K562 (cell line): ENCODE measurements around the gene PCBP2. TPM values are rescaled to one million over a fixed set of nuclear protein-coding genes. Genes with fewer than 3 reads are reported as not detected.

Source experiments
- ATAC-seq: fragments of 200-7000 bp; cut with Tn5 transposase; 3 replicates; pipeline ENCODE4 v1.9.1; 2020; ENCODE audit warnings: moderate library complexity
- BruUV-seq: library from RNA; stranded (reverse); fragments of 400-500 nt; replicated peaks from 2 replicates; lab custom pipeline; 2021; lab: Mats Ljungman, UMichigan
- CTCF ChIA-PET: fragments of 300-600 bp; formaldehyde crosslinking; extraction: SDS; loops from one replicate; lab custom pipeline; 2021; ENCODE audit warnings: low intra/inter-chr PET ratio; lab: Yijun Ruan, JAX
- POLR2A ChIA-PET: fragments of 300-600, 350-650 bp; sonication (Branson Sonifier 250); formaldehyde crosslinking; extraction: SDS; loops from one replicate; lab custom pipeline; 2021; ENCODE audit warnings: antibody characterized with exemption, inconsistent platforms; lab: Yijun Ruan, JAX
- DNase-seq, 4 experiments: peaks; one replicate each; pipeline versions ENCODE4 v3.0.0 to v3.0.0-alpha.2; 2011 to 2018; ENCODE audit warnings: low spot score in 3 of 4, mixed read lengths in 3 of 4; ENCODE audit errors: extremely low read depth in 1 of 4
- FAIRE-seq: peaks from 2 replicates; lab custom pipeline; 2011; peaks lifted over from hg19 to GRCh38; lab: Jason Lieb, UNC
- H2AFZ ChIP-seq: 2 replicates; pipeline ENCODE4 v1.6.0; 2011; ENCODE audit warnings: low read depth, low read length, control low read depth, inconsistent platforms
- H3K27ac ChIP-seq: fragments of 200-600 bp; 3 replicates; pipeline ENCODE4 v1.8.0; 2011; ENCODE audit warnings: low read depth, mild to moderate bottlenecking, control low read depth, inconsistent platforms, low read length, moderate library complexity, mixed read lengths; ENCODE audit errors: extremely low read depth
- H3K27me3 ChIP-seq, 2 experiments: fragments of 300-600 bp in 1 of 2; 2 replicates in 1 of 2; 3 replicates in 1 of 2; pipeline versions ENCODE4 v1.6.0 to v1.8.0; 2011; ENCODE audit warnings: inconsistent platforms in 2 of 2, low read length in 2 of 2, mild to moderate bottlenecking in 1 of 2, mixed read lengths in 1 of 2, moderate library complexity in 1 of 2; ENCODE audit not compliant: control insufficient read depth in 2 of 2, insufficient read depth in 2 of 2
- H3K36me3 ChIP-seq: fragments of 300-600 bp; 3 replicates; pipeline ENCODE4 v1.8.0; 2011; ENCODE audit warnings: mild to moderate bottlenecking, low read length, inconsistent platforms; ENCODE audit not compliant: control insufficient read depth, insufficient read depth
- H3K4me1 ChIP-seq, 2 experiments: fragments of 200-600 bp in 1 of 2; replicated peaks in 1 of 2; 2 replicates in 1 of 2; 3 replicates in 1 of 2; pipeline versions ENCODE4 v1.5.1 to v1.8.0; 2011; ENCODE audit warnings: inconsistent platforms in 2 of 2, low read length in 2 of 2, mild to moderate bottlenecking in 1 of 2, mixed read lengths in 1 of 2, moderate library complexity in 1 of 2; ENCODE audit not compliant: control insufficient read depth in 2 of 2, insufficient read depth in 2 of 2
- H3K4me2 ChIP-seq: 2 replicates; pipeline ENCODE4 v1.6.1; 2011; ENCODE audit warnings: low read length, control low read depth, inconsistent platforms, mixed read lengths; ENCODE audit not compliant: insufficient read depth
- H3K4me3 ChIP-seq: fragments of 200-600 bp; sonication (generic), shearing (Covaris generic); 2 replicates; pipeline ENCODE4 v1.5.1; 2016; ENCODE audit warnings: control low read depth, inconsistent platforms
- H3K79me2 ChIP-seq: fragments of 200-600 bp; 3 replicates; pipeline ENCODE4 v1.8.0; 2011; ENCODE audit warnings: low read length, inconsistent platforms; ENCODE audit not compliant: control insufficient read depth, insufficient read depth
- H3K9ac ChIP-seq, 2 experiments: 2 replicates each; pipeline versions ENCODE4 v1.6.0 to v1.6.1; 2011; ENCODE audit warnings: low read depth in 2 of 2, low read length in 2 of 2, control low read depth in 1 of 2, inconsistent platforms in 1 of 2, mild to moderate bottlenecking in 1 of 2, mixed read lengths in 1 of 2; ENCODE audit not compliant: insufficient read depth in 1 of 2
- H3K9me1 ChIP-seq: one replicate; pipeline ENCODE4 v1.6.0; 2011; ENCODE audit warnings: inconsistent platforms, mild to moderate bottlenecking, low read length, moderate library complexity; ENCODE audit not compliant: control insufficient read depth, insufficient read depth
- H3K9me3 ChIP-seq: replicated peaks from 2 replicates; pipeline ENCODE4 v1.5.1; 2011; ENCODE audit warnings: low read depth, low read length, inconsistent platforms; ENCODE audit not compliant: control insufficient read depth, insufficient read depth
- H4K20me1 ChIP-seq: replicated peaks from 2 replicates; pipeline ENCODE4 v1.6.1; 2011; ENCODE audit warnings: low read length, inconsistent platforms, mixed read lengths; ENCODE audit not compliant: control insufficient read depth, insufficient read depth
- CGGBP1 ChIP-seq: fragments of 250-450 bp; sonication (Bioruptor Pico); IDR thresholded peaks from 2 replicates; pipeline ENCODE4 v1.9.0; 2021; ENCODE audit warnings: mild to moderate bottlenecking
- JUN ChIP-seq, 2 experiments: sonication (generic) in 1 of 2; formaldehyde crosslinking in 1 of 2; IDR thresholded peaks; 2 replicates each; pipeline versions ENCODE4 v1.6.1 to v1.8.0; 2012 to 2022; ENCODE audit warnings: borderline replicate concordance in 2 of 2, mild to moderate bottlenecking in 2 of 2, improper control_type of control experiment in 1 of 2, low read depth in 1 of 2, low read length in 1 of 2, missing genetic modification reagents in 1 of 2
- ZNF143 ChIP-seq: sonication (generic); formaldehyde crosslinking; IDR thresholded peaks from 2 replicates; pipeline ENCODE4 v1.9.0; 2022; ENCODE audit warnings: mild to moderate bottlenecking, missing genetic modification reagents
- WGBS: fragments of 100-300 bp; shearing (Covaris generic); methylation state at CpG from one replicate; pipeline ENCODE4 v1.1.6; 2016; ENCODE audit warnings: low coverage, mixed read lengths; ENCODE audit not compliant: insufficient coverage; ENCODE audit errors: missing lambda C conversion rate; 5-methylcytosine and 5-hydroxymethylcytosine counted together
- in situ Hi-C: fragments of 300-500 bp; cut with MboI; formaldehyde crosslinking; loops from 4 replicates; pipeline ENCODE4 v1.15.0; 2018; ENCODE audit warnings: inconsistent platforms, mixed read lengths
- intact Hi-C: fragments of 100-400 bp; cut with micrococcal nuclease; formaldehyde crosslinking; loops from 2 replicates; pipeline ENCODE4 v1.14.2; 2022
- polyA plus RNA-seq, 8 experiments: library from polyadenylated mRNA; depleted of rRNA in 4 of 8; stranded (reverse) in 5 of 8; unstranded in 3 of 8; fragments of >200 nt; fragmentation: Nextera tagmentation in 2 of 8; fragmentation: Illumina TruSeq in 1 of 8; extraction: Ambion mirVana in 2 of 8; extraction: Trizol in 1 of 8; gene quantifications; 2 replicates each; pipeline versions ENCODE4 v1.2.1 to v1.2.3, GENCODE V29; 2011 to 2014; ENCODE audit warnings: inconsistent platforms in 1 of 8, missing spikeins in 1 of 8
- total RNA-seq, 7 experiments: library from RNA; depleted of rRNA in 6 of 7; stranded (reverse); fragments of >200 nt in 6 of 7; fragmentation: Illumina TruSeq in 2 of 7; extraction: Trizol in 2 of 7; gene quantifications; 2 replicates each; pipeline versions ENCODE4 v1.2.1 to v1.2.3, GENCODE V29; 2011 to 2021; ENCODE audit warnings: low replicate concordance in 1 of 7

The PCBP2 gene
- total and polyA plus RNA-seq, 9 of the 15 experiments (the other 6 are each of a cell fraction or from before 2014, with no cell fraction given) = 137 to 831 (median 328) TPM

- H3K9me1 ChIP-seq = no peaks in the 10 kb centered on the region
- BruUV-seq = no TSS peak
- TF ChIP-seq JUN (IDR thresholded peaks at IDR 0.05; ENCODE audit: borderline replicate concordance, low read depth, low read length) (no peak), JUN (CRISPR knock-in tag; IDR thresholded peaks at IDR 0.05; ENCODE audit: borderline replicate concordance) (0 out of 2 replicates have a peak, but pooled peaks have one; percentile 35), ZNF143 (CRISPR knock-in tag) (0 out of 2 replicates have a peak, but pooled peaks have one; percentile 29), CGGBP1 (no peak)
- H3K27ac ChIP-seq = peak overlapping the region; percentile 97; the same call in 1 of the 3 replicates
- H3K4me2 ChIP-seq = peak overlapping the region; percentile 100
- intact Hi-C loops (loop anchor here (10.0 kb wide), 1 partner anchor 438 kb away; no protein-coding TSS in a partner anchor), in situ Hi-C loops (loop anchor here (10.0 kb wide), 1 partner anchor 178 kb away; the partner anchor contains the start of gene AAAS)
- peak overlapping the region in 1 of 2 experiments; percentile 80; a peak in 2 of 4 replicates for H3K9ac ChIP-seq
- ChIA-PET POLR2A (interaction anchor here (0.7 to 2.7 kb wide), 4 partner anchors 9 to 327 kb away, joined by 3 to 15 read pairs (median 3); no protein-coding TSS in a partner anchor), CTCF (interaction anchor here (0.7 to 1.0 kb wide), 2 partner anchors 151 to 173 kb away, joined by 3 read pairs; partner anchors contain the start of gene ATP5MC2)
- WGBS = 77% methylated on average over 8 of the region's 10 CpGs
- no peak for ATAC-seq
- peaks cover 41% of the 10 kb centered on the region; the same call in 2 of the 3 replicates for H3K36me3 ChIP-seq
- no peak for FAIRE-seq
- no peaks in the 10 kb centered on the region for H4K20me1 ChIP-seq
- H3K4me1 ChIP-seq = peaks cover 21 to 40% of the 10 kb centered on the region in 2 experiments; a peak in 4 of 5 replicates
- no peak overlapping the region for H3K4me3 ChIP-seq
- no peak for DNase-seq
- H3K27me3 ChIP-seq = no peaks in the 10 kb centered on the region
- H3K79me2 ChIP-seq = peaks cover 27% of the 10 kb centered on the region
- H3K9me3 ChIP-seq = no peaks in the 10 kb centered on the region
- no peak overlapping the region for H2AFZ ChIP-seq
These were observed 51.3 kb downstream of the PCBP2 start for GRCh38 chr12:53502983-53503728.
